GM21367 (cell line): Measurements from ENCODE around the gene CENPT.

Experiments
- ATAC-seq: cut with Tn5 transposase; IDR thresholded peaks from one replicate; pipeline ENCODE4 v1.9.1; 2021; ENCODE audit not compliant: unreplicated experiment

Gene CENPT

DNA sequence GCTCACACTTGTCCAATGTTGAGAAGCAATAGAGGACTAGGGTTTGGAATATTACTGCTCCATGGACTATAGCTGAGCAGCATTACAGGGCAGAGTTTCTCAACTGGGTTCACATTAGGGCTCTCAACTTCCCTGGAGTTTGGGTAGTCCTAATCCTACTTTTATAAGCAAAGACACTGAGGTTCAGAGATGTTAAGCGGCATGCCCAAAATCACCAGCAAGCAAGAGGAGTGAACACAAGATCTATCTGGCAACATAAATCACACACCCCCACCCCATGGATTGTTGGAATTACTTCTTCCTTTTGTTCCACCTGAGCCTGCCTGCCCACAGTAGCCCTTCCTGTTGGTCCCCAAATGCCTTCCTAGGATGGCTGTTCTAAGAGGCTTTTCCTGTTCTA lies 35.6 kb downstream of the CENPT start:
- no peak for ATAC-seq

DNA sequence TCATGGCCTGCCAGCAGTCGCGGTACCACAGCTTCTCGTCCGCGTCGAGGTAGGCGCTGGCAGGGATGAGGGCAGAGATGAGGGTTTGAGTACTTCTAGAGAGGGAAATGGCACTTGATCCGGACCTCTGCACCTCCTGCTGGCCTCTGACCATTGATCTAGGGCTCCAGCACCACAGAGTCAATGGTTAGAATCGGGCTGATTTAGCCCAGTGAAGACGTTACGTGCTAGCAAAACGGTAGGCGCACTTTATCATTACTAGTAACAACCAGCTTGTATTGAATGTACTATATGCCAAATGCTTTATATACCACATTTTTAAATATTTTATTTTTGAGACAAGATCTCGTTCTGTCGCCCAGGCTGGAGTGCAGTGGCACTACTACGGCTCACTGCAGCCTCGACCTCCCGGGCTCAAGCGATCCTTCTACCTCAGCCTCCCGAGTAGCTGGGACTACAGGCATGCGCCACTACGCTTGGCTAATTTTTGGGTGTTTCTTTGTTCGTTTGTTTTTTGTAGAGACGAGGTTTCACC lies 40.3 kb downstream of the CENPT start:
- no peak for ATAC-seq

DNA sequence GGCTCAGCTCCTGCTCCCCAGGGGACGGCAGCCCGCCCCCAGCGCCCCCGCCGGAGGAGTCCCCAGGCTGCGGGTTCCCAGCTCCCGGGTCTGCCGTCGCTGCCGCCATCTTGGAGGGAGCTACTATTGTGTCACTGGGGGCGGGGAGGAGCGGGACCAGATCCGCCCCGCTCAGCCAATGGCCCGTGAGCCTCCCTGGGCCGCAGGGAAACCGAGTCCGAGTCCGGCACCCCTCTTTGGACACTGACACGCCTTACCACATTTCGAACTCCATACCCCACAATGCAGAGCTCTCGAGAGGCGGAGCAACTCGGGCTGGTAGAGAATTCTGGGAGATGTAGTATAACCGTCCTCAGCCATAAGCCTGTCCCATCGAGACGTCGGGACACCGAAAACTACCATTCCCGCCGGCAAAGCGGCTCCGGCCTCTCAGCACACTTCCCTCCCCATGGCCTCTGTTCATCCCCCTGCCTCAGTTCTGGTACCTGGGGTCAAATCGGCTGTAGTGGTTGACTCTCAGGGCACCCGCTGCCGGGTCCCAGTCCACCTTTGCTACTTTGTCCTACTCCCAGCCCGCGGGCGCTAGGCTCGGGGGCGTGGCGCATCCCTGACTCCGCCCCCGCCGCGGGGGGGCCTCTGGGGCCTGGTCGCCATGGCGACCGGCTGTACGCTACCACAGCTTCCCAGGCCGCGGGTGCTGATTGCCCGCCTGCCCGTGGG lies 40.9 kb downstream of the CENPT start, which contains the start of the genes RANBP10 and TSNAXIP1:
RANBP10 (minus strand) TSS at position 133 of the 720 bp plus-strand sequence; CDS start at position 109, 24 bp downstream.
TSNAXIP1 (plus strand) TSS at position 462 of the 720 bp plus-strand sequence. CDS start 261 bp downstream, outside the sequence.
- ATAC-seq: peak; percentile 88

DNA sequence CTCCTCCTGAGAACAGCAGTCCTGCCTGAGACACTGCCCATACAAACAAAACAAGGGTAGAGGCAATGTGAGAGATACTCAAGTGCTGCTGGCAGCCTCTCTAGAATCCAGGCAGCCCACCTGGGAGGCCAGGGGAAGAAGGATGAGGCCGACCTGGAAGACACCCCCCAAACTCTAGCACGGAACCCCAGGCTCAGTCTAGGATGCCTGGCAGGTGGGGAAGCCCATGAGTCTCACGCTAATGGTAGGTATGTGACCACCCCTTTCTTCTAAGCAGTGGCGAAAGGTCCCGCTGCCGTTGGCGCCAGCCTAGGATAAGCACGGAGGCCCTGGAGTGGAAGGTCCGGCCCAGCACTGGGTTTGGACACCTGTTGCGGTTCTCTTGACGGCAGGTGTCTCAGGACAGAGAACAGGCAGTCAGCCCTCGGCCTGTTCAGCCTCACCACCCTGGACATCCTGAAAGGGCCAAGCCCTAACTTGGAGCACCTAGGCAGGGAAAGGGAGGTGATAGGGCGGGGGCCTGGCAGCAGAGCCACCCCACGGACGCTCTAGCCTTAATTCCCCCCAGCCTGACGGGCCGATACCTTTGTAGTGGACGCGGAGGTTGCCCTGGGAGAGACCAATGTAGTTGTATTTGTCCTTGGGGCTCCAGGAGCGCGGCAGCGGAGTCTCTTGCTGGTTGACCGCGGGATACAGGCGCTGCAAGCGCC lies 41.6 kb downstream of the CENPT start:
- ATAC-seq: no peak

DNA sequence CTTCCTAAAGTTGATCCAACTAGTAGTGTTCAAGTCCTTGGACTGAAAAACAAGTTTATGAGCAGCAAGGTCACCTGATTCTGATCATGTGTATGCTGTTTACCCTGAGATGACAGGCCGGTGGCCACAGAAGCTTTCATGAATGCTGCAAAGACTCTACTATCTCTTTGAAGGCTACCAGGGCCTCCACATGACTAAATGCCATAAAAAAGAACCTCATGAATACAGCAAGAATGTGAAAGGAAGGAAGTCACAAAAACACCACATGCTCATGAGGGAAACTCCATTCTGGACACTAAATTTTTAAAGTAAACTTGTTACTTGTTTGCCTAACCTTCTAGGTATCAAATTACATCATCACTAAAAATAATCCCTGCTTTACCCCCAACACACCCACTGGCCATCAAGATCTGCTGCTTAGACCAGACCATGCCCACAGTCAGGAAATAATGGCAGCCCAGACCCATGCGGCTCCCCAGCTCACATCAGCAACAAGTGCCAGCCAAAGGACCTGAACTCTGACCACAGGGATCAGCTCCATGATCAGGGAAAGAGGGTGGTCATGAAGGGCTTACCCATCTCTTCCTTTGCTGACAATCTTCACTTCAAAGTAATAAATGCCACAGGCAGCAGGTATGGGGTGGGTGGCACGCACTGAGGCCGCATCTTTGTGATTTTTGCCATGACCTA lies 42.5 kb downstream of the CENPT start:
- ATAC-seq: no peak

DNA sequence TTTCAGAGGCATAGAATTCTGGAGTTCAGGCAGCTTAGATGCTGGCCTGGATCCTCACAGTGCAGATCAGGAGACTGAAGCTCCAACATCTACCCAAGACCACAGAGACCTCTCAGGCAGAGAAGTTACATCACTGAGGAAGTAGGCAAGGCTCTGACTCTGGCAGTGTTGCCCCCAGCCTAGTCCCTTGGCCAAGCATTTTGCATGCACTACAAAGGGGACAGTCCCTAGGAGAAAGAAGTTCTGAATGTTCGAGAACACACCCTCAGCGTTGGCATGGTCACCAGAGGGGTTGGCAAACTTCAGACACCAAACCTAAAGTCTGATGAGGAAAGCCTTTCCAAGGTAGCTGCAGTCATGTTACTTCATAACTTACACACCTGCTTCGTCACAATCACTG lies 43.6 kb downstream of the CENPT start:
- ATAC-seq: no peak

DNA sequence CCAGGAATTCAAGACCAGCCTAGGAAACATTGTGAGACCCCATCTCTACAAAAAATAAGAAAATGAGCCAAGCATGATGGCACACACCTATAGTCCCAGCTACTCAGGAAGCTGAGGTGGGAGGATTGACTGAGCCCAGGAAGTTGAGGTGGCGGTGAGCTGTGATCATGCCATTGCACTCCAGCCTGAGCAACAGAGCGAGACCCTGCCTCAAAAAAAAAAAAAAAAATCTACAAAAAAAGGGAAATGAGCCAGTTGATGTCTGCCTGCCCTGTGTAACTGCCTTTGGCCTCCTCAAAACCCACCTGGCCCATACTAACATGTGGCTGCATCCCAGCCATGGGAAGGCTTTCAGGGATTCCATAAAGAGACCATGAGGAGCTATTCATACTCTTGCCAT lies 45.6 kb downstream of the CENPT start:
- ATAC-seq: no peak

DNA sequence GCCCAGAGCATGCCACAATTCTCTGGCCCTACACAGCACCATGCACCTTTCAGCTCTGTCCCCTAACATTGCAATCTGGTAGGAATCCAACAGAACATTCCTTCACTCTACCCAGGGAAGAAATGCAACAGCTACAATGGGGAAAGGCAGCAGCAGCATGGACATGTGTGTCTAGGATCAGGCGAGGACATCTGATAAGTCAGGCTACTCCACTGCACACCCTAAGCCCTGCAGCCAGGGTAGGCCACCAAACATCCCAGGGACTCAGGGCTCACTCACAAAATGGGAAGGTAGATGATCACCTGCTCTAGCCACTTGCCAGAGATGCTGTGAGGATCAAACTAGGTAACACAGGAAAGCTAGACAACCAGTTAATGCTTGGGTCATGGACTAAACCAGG lies 46.3 kb downstream of the CENPT start:
- ATAC-seq: no peak

DNA sequence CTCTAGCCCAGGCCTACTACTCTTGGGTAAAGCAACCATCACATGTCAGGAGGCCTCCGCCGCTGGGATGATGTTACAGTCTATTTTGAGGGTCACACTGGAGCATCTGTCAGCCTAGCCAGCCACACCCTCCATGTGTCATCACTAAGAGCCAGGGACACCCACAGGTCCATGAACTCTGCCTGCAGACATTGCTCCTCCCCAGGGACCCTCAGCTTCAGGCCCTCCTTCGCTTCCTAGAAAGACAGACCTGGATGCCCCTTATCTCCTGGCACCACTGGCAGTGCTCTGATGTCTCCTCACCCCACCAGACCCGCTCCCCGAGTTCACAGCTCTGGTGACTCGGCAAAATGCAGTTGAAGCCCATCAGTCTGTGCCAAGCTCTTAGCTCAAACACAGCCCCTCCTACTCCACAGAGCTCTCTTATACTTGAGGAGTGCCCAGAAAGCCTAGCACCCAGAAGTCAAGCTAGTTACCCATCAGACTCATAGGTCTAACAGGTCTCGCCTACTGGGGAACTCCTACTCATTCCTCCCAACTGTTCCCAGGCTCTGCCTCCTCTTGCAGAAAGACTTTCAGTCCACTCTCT lies 47.1 kb downstream of the CENPT start:
- ATAC-seq: no peak

DNA sequence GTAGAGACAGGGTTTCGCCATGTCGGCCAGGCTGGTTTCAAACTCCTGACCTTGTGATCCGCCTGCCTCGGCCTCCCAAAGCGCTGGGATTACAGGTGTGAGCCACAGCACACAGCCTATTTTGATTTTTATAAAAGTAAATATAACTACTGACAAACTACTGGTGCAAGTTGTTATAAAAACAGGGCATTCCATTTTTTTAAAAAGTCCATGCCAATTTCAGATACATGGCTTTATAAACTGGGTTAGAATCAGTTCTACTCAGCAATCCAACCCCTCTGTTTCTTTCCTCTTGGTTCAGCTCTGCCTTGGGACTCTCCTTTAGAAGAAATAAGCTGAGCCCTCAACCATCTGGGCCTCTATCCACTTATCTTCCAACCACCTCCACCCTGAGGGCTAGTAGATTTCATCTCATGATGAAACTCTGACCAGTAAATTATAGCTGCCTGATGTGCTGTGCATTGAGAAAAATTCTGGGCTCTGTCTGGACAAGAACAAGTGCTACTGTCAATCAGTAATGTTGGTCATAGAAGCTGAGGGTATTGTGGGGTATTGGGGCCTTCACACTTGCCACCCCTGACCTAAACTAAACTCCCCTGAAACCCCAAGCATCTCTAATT lies 51.3 kb downstream of the CENPT start:
- no peak for ATAC-seq

DNA sequence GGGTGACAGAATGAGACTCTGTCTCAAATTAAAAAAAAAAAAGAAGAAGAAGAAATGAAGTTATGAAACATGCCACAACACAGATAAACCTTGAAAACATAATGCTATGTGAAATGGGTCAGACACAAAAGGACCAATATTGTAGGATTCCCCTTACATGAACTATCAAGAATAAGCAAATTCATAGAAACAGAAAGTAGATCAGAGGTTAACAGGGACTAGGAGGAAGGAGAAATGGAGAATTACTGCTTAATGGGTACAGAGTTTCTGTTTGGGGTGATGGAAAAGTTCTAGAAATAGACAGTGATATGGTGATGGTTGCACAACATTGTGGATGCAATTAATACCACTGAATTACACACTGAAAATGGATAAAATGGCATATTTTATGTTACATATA lies 57.4 kb downstream of the CENPT start:
- ATAC-seq: no peak

DNA sequence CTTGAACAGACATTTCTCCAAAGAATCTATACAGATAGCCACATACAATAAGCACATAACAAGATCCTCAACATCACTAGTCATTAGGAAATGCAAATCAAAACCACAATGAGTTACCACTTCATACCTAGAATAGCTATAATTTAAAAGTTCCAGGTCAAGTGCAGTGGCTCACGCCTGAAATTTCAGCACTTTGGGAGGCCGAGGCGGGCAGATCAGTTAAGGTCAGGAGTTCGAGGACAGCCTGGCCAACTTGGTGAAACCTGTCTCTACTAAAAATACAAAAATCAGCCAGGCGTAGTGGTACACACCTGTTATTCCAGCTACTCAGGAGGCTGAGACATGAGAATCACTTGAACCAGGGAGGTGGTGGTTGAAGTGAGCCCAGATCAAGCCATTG lies 61.0 kb downstream of the CENPT start:
- no peak for ATAC-seq

DNA sequence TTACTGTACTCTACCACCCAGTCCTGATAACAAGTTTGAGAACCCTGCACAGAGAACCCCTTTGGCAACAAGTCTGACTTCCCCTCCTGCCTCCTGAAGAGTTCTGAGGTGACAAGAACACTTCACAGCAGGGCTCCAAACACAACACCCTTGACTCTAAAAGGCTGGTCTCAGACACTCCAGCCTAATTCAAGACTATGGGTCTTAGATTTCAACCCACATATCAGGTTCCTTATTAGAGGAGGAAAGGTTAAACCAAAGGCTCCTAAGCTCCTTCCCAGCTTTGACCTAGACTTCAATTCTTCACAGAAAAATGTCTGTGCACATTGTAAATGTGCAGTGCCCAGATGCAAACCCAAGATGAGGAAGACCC lies 64.2 kb downstream of the CENPT start:
- ATAC-seq: no peak

DNA sequence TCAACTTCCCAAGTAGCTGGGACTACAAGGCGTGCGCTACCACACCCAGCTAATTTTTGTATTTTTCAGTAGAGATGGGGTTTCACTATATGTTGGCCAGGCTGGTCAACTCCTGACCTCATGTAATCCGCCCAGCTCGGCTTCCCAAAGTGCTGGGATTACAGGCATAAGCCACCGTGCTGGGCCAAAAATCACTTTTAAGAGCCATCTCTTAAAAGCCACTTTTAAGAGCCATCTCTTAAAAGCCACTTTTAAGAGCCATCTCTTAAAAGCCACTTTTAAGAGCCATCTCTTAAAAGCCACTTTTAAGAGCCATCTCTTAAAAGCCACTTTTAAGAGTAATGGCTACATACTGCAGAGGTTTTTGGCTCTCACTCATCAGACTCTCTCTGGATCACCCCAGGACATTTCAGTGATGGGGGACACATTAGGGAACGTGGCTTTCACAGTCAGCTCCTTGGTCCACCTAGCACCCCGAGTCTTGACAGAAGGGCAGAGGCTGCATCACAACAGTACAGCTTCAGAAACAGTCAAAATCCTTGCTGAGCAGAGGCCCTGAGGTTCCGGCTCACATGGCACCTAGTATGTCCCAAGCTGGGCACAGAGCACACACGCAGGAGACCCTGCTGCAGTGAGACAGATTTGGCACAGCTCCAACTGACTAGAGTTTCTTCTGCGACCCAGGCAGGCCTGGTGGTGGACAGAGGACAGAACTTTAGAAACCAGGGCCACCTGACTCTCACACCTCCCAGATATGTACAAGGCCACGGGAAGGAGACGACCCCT lies 64.7 kb downstream of the CENPT start:
- no peak for ATAC-seq

DNA sequence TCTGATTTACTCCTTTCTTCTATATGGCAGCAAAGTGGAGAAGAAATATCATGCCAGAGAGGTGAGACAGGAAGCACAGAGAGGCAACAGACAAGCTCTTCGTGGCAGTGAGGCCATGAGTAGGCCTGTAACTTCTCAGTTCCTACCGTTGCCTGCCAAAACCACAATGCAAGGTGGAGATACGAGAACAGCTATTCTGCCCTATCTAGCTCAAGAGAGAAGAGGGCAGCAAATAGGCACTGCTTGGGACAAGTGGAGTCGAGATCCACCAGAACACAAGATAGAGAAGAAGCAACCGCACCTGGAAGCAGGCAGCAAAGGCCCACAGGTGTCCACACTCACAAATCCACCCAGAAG lies 66.0 kb downstream of the CENPT start:
- ATAC-seq: no peak

DNA sequence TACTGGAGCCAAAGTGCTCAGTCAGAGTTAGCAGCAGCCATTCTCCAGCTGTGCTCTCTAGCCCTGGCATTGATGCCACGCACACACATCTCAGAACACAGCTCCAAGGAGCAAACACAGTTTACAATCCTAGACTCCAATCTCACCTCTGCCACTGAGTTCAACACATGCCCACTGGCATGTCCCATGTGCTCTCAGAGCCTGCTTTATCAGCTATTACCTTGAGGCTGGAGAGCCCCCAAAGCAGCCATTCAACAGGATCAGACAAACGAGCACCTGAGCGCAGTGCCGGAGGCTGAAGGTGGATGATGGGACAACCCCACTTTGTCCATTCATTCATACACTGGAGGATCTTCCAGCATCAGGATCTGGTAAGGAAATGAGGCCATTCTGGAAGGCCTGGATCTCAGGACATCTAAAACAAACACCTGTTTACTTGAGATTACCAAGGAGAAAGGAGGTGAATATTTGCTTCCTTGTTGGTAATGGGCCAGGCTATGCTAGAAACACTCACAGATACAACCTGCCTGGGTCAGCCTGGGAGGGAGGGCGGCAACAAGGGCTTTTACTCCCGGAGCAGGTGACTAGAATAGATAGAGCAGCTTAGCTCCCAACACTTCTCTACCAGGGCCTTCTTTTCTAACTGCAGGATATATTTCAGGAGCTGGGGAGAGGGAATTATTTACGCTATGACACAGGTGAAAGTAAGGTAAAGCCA lies 66.5 kb downstream of the CENPT start:
- no peak for ATAC-seq

DNA sequence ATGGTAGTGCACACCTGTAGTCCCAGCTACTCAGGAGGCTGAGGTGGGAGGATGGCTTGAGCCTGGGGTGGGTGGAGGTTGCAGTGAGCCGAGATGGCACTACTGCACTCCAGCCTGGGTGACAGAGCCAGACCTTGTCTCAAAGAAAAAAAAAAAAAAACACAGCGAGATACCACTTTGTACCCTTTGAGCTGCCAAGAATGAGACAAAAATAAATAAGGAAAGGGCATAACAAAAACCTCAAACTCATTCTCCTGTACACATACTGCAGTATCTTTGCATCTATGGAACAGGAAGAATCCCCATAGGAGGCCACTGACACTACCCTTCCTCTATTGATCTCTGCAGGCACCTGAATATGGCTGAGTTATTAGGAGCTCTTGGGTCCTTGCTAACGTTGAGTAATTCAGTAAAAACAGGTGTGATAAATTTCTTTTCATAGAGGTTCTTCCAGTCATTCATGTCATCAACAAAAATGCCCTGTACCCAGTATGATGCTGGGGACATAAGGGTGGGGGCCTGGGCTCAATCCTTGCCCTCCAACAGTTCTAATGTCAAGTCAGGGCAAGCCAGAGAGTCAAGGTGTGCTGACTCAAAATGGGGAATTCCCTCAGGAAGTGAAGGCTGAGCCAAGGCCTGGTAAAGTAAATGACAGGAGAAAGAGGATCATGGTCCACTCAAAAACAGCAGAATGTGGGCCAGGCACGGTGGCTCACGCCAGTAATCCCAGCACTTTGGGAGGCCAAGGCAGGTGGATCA lies 68.1 kb downstream of the CENPT start:
- no peak for ATAC-seq
